Measurements from ENCODE around the gene AK3.

- TF ChIP-seq CTCF (conservative IDR thresholded peaks at IDR 0.05; ENCODE audit: low read depth, low read length) = no peak
- TF ChIP-seq EZH2 (IDR thresholded peaks at IDR 0.05; ENCODE audit: low read length, unreplicated experiment) = no peak
- no peak for TF ChIP-seq EZH2phosphoT487 (IDR thresholded peaks at IDR 0.05; ENCODE audit: borderline replicate concordance, low read length)
Observed at GRCh38 chr9:4781408-4781807, 40.4 kb upstream of the AK3 start.
